NB4 (cell line): ENCODE results near the gene STEAP2.

Experiments
- DNase-seq: peaks from one replicate; pipeline ENCODE4 v3.0.0; 2010; ENCODE audit warnings: low read depth
- H3K4me3 ChIP-seq: one replicate; pipeline ENCODE4 v1.5.1; 2011; ENCODE audit warnings: mild to moderate bottlenecking, low read depth, low read length, moderate library complexity
- CTCF ChIP-seq: IDR thresholded peaks from one replicate; pipeline ENCODE4 v1.5.1; 2012; ENCODE audit warnings: low read depth, low read length
- MYC ChIP-seq: IDR thresholded peaks from 2 replicates; pipeline ENCODE4 v1.6.1; 2011; ENCODE audit warnings: low read depth, low read length
- POLR2A ChIP-seq: IDR thresholded peaks from 2 replicates; pipeline ENCODE4 v1.6.1; 2011; ENCODE audit warnings: mild to moderate bottlenecking; ENCODE audit not compliant: insufficient read length; ENCODE audit errors: extremely low read depth
- TF ChIP-seq, protein P1 (sequence below): IDR thresholded peaks from 2 replicates; pipeline ENCODE4 v1.6.1; 2011; ENCODE audit warnings: low read depth, low read length

STEAP2 gene

DNA sequence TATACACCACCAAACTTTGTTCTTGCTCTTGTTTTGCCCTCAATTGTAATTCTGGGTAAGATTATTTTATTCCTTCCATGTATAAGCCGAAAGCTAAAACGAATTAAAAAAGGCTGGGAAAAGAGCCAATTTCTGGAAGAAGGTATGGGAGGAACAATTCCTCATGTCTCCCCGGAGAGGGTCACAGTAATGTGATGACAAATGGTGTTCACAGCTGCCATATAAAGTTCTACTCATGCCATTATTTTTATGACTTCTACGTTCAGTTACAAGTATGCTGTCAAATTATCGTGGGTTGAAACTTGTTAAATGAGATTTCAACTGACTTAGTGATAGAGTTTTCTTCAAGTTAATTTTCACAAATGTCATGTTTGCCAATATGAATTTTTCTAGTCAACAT, 20.9 kb downstream of the STEAP2 start:
- TF ChIP-seq MYC (no peak), CTCF (no peak), POLR2A (no peak)
- TF ChIP-seq, protein P1, sequence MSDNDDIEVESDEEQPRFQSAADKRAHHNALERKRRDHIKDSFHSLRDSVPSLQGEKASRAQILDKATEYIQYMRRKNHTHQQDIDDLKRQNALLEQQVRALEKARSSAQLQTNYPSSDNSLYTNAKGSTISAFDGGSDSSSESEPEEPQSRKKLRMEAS, result no peak
- no peak for DNase-seq
- H3K4me3 ChIP-seq, result no peak overlapping the region

GRCh38 chr7:90233569-90233968, 22.0 kb downstream of the STEAP2 start:
- TF ChIP-seq CTCF (no peak), MYC (no peak), POLR2A (no peak)
- TF ChIP-seq, protein P1, result no peak
- DNase-seq, result no peak

GRCh38 chr7:90236721-90237289, 25.3 kb downstream of the STEAP2 start:
- H3K4me3 ChIP-seq, result no peak overlapping the region
- TF ChIP-seq, protein P1, result no peak
- TF ChIP-seq CTCF (no peak), POLR2A (no peak), MYC (no peak)
- DNase-seq, result no peak

More at GRCh38 chr7:90233569-90233968, 22.0 kb downstream of the STEAP2 start:
- no peak overlapping the region for H3K4me3 ChIP-seq

GRCh38 chr7:90238022-90238421, 26.5 kb downstream of the STEAP2 start:
- no peak for TF ChIP-seq MYC
- no peak for TF ChIP-seq CTCF
- TF ChIP-seq, protein P1, result no peak
- TF ChIP-seq POLR2A, result no peak
- no peak overlapping the region for H3K4me3 ChIP-seq
- DNase-seq, result no peak

GRCh38 chr7:90238583-90238982, 27.0 kb downstream of the STEAP2 start:
- DNase-seq, result no peak
- H3K4me3 ChIP-seq, result no peak overlapping the region
- TF ChIP-seq, protein P1, result no peak
- TF ChIP-seq POLR2A (no peak), CTCF (no peak), MYC (no peak)

GRCh38 chr7:90239050-90239449, 27.5 kb downstream of the STEAP2 start:
- no peak overlapping the region for H3K4me3 ChIP-seq
- DNase-seq, result no peak
- TF ChIP-seq POLR2A (no peak), MYC (no peak), CTCF (no peak)
- TF ChIP-seq, protein P1, result no peak
